ENCODE data around the gene ACKR2.
A peak's percentile ranks its signal among the peaks of the same experiment; 100 is the strongest.
"Not testable (repeated sequence)": the region's sequence is repeated elsewhere in the genome, so short reads cannot be mapped to it uniquely, and the experiment has no call there.

Gene ACKR2

DNA sequence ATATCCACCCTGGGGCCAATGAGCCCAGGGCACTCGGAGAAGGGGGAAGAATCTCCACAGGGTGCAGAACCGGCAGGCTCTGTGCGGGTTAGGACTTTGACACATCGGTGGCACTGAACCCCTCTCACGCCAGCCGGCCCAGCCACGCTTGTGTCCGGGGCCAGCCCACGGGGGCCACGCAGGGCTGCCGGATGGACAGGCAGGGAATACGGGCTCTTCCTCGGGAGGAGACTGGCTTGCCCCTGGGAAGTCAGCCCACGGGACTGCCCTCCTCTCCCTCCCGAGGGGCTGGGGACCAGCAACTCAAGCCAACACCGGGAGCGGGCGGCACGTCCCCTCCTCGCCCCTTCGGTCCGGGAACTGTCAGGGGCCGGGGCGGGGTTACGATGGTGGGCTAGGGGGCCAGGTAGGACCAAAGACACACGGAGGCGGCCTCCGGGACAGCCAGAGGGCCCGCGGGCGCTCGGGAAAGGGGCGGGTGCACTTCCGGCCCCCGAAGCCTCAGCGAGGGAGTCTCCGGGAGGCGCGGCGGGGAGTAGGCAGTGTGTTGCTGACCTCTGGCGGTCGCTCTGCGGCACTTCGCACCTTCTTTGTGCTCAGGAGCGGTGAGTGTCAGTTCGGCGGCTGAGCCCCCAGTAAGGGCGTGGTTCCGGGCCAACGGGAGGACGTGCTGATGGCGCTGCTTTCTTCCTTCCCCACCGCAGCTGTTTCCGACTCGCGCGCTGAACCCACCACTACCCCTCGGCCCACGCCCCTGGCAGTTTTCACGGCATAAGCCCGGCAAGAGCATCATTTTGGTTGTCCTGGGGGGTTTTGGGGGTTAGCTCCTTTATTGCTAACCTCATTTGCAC, 71.6 kb downstream of the ACKR2 start:
- peak overlapping the region; percentile 43 for H3K4me3 ChIP-seq (replicated peaks; ENCODE audit: low read depth, low read length)

DNA sequence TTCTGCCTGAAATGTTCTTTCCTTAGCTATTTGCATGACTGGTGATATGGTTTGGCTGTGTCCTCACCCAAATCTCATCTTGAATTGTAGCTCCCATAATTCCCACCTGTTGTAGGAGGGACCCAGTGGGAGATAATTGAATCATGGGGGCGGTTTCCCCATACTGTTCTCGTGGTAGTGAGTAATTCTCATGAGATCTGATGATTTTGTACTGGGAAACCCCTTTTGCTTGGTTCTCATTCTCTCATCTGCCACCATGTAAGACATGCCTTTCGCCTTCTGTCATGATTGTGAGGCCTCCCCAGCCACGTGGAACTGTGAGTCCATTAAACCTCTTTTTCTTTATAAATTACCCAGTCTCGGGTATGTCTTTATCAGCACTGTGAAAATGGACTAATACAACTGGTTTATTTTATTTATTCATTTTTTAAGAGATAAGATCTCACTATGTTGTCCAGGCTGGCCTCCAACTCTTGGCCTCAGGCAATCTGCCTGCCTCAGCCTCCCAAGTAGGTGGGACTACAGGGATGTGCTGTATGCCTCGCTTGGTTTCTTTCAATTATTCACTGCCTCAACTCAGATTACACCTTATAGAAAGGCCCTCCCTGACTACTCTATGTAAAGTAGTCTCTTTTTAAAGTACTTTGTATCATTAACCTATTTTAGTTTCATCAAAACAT, 74.1 kb downstream of the ACKR2 start:
- H3K4me3 ChIP-seq (replicated peaks; ENCODE audit: low read depth, low read length); DNase-seq (ENCODE audit: extremely low read depth, low read depth): not testable (repeated sequence)

More for the DNA sequence above, 71.6 kb downstream of the ACKR2 start:
- DNase-seq (ENCODE audit: extremely low read depth, low read depth), result peak; percentile 49
- TF ChIP-seq, protein P1, sequence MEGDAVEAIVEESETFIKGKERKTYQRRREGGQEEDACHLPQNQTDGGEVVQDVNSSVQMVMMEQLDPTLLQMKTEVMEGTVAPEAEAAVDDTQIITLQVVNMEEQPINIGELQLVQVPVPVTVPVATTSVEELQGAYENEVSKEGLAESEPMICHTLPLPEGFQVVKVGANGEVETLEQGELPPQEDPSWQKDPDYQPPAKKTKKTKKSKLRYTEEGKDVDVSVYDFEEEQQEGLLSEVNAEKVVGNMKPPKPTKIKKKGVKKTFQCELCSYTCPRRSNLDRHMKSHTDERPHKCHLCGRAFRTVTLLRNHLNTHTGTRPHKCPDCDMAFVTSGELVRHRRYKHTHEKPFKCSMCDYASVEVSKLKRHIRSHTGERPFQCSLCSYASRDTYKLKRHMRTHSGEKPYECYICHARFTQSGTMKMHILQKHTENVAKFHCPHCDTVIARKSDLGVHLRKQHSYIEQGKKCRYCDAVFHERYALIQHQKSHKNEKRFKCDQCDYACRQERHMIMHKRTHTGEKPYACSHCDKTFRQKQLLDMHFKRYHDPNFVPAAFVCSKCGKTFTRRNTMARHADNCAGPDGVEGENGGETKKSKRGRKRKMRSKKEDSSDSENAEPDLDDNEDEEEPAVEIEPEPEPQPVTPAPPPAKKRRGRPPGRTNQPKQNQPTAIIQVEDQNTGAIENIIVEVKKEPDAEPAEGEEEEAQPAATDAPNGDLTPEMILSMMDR (IDR thresholded peaks at IDR 0.05; ENCODE audit: low read depth, low read length, missing control alignments), result peak; percentile 76

DNA sequence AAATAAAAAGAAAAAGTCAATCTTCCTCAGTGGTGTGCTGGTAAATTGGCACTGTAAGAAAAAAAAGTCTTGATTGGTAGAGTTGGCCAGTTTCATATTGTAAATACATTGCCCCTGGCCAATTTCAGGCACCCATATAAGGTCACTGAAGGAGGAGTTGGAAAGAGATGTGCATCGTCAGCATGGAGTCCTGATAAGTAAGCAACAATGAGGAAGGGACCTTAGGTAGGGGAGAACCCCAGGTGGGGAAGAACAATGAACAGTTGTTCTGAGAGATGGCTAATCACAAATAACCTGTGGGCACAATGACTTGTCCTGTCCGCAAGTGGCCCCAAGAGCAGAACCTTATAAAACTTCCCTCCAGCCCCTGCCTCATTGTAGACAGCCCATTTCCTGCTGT, 75.1 kb downstream of the ACKR2 start:
- no peak overlapping the region for H3K4me3 ChIP-seq (replicated peaks; ENCODE audit: low read depth, low read length)
- TF ChIP-seq, protein P1 (IDR thresholded peaks at IDR 0.05; ENCODE audit: low read depth, low read length, missing control alignments), result no peak
- no peak for DNase-seq (ENCODE audit: extremely low read depth, low read depth)

DNA sequence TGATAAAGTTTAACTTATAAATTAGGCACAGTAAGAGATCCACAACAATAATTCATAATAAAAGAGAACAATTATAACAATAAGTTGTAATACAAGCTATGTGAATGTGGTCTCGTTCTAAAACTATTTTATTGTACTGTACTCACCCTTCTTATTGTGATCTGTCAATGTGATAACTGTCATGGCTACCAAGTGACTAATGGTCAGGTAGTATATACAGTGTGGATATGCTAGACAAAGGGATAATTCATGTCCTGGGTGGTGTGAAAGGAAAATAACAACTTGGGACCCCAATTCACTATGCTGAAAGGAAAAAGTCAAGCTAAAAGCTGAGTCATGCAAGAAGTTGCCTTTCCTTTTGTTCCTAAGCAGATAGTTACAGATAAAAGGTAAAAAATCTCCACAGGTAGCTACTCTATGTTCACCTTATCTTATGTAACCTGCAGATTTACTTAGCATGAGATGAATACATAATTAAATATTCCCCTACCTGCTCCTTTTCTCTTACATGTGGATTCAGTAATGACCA, 77.1 kb downstream of the ACKR2 start:
- TF ChIP-seq, protein P1 (IDR thresholded peaks at IDR 0.05; ENCODE audit: low read depth, low read length, missing control alignments), result no peak
- H3K4me3 ChIP-seq (replicated peaks; ENCODE audit: low read depth, low read length), result no peak overlapping the region
- DNase-seq (ENCODE audit: extremely low read depth, low read depth), result no peak

DNA sequence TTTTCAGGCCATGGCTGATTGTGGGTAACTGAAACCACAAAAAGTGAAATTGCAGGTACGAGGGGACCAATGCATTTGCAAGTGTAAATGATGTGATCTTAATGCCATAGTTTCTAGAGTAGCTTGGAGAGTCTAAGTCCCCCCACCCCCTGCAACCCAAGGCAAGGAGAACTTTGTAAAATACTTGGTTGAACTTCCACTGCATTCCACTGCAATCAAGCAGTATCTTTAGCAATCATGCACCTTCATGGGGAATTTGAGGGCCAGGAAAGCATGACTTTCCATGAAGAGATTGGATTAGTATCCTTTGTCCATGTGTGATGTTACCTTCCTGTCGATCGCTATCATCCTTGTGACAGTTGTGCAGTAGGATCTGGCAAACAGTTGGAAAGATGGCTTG, 77.8 kb downstream of the ACKR2 start:
- H3K4me3 ChIP-seq (replicated peaks; ENCODE audit: low read depth, low read length), result no peak overlapping the region
- TF ChIP-seq, protein P1 (IDR thresholded peaks at IDR 0.05; ENCODE audit: low read depth, low read length, missing control alignments), result no peak
- DNase-seq (ENCODE audit: extremely low read depth, low read depth), result no peak

DNA sequence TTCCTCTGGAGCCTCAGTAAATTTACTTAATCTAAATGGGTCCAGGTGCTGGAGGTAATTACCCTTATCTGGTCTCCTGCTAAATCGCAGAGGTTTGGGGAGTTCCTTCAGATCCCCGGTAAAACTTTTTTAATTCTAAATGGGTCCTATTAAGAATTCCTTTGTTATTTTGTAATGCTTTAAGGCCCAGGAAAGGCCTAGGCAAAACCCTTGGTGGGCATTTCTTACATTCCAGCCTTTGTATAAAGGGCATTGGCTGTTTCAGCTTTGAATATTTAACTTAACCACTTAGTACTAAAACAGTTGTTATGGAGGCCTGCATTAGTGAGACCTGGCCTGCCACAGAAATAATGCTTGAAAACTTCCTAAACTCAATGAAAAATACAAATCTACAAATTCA, 81.8 kb downstream of the ACKR2 start:
- H3K4me3 ChIP-seq (replicated peaks; ENCODE audit: low read depth, low read length), result no peak overlapping the region
- TF ChIP-seq, protein P1 (IDR thresholded peaks at IDR 0.05; ENCODE audit: low read depth, low read length, missing control alignments), result no peak
- no peak for DNase-seq (ENCODE audit: extremely low read depth, low read depth)

DNA sequence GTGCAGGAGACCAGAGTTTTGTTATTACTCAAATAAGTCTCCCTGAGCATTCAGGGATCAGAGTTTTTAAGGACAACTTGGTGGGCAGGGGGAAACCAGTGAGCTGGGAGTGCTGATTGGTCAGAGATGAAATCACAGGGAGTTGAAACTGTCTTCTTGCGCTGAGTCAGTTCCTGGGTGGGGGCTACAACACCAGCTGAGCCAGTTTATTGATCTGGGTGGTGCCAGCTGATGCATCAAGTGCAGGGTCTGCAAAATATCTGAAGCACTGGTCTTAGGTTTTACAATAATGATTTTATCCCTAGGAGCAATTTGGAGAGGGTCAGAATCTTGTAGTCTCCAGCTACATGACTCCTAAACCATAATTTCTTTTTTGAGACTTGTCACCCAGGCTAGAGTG, 82.9 kb downstream of the ACKR2 start:
- no peak for DNase-seq (ENCODE audit: extremely low read depth, low read depth)
- H3K4me3 ChIP-seq (replicated peaks; ENCODE audit: low read depth, low read length), result no peak overlapping the region
- TF ChIP-seq, protein P1 (IDR thresholded peaks at IDR 0.05; ENCODE audit: low read depth, low read length, missing control alignments), result no peak

All from HFF-Myc (cell line).